Measurements from ENCODE around the gene NRROS.

Gene NRROS

DNA sequence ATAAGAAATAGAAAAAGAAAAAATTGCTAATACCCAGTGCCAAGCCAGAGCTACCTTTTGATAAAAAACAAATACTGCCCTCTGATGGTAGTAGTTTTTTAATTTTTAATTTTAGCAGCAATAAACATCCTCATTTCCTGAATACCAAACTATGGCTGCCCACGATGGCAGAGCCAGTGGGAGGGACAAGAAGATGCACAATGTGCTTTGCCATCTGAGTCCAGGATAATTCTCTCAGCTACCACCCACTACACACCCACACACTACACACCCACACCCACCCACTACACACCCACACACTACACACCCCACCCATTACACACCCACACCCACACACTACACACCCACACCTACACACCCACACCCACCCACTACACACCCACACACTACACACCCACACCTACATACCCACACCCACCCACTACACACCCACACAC is 54.7 kb downstream of the NRROS start:
- Histone ChIP-seq H3K18ac (ENCODE audit: low read length) (no peak overlapping the region), H3K4me3 (ENCODE audit: low read depth, low read length) (no peak overlapping the region), H2AK5ac (ENCODE audit: low read length) (no peak overlapping the region), H2BK5ac (ENCODE audit: low read depth, low read length, poor library complexity) (no peak overlapping the region), H3K4me1 (ENCODE audit: control insufficient read depth in 1 of 2, insufficient read depth in 2 of 2, low read length in 2 of 2) (no peaks in the 10 kb centered on the region), H3K4me2 (ENCODE audit: low read length) (no peak overlapping the region), H3K23ac (ENCODE audit: low read length) (no peak overlapping the region), H3K36me3 (ENCODE audit: control insufficient read depth in 1 of 2, insufficient read depth in 2 of 2, low read length in 2 of 2) (no peaks in the 10 kb centered on the region), H3K9me3 (ENCODE audit: insufficient read depth, low read depth, low read length) (peaks cover 7% of the 10 kb centered on the region), H3K14ac (ENCODE audit: low read length) (no peak overlapping the region), H3K79me2 (ENCODE audit: control insufficient read depth, insufficient read depth, low read length, poor library complexity) (no peaks in the 10 kb centered on the region), H4K8ac (ENCODE audit: low read depth, low read length) (no peak overlapping the region), H4K12ac (ENCODE audit: low read depth, low read length) (no peak overlapping the region), H3K9ac (ENCODE audit: low read length) (no peak overlapping the region), H3K27ac (ENCODE audit: low read depth, low read length) (no peak overlapping the region), H2AFZ (ENCODE audit: insufficient read depth, low read length, poor library complexity) (no peak overlapping the region), H3K27me3 (ENCODE audit: insufficient read depth, low read length) (no peaks in the 10 kb centered on the region), H2BK12ac (ENCODE audit: low read length) (no peak overlapping the region), H3K79me1 (ENCODE audit: low read length) (no peaks in the 10 kb centered on the region), H4K91ac (ENCODE audit: low read depth, low read length) (no peak overlapping the region), H3K4ac (ENCODE audit: low read depth, low read length) (no peak overlapping the region), H2BK120ac (ENCODE audit: insufficient read depth, low read length, poor library complexity) (no peak overlapping the region)
- DNase-seq = no peak
- no CpG with 5 or more reads among the region's 1 CpG for WGBS (ENCODE audit: extremely low coverage, insufficient coverage, insufficient read length)

DNA sequence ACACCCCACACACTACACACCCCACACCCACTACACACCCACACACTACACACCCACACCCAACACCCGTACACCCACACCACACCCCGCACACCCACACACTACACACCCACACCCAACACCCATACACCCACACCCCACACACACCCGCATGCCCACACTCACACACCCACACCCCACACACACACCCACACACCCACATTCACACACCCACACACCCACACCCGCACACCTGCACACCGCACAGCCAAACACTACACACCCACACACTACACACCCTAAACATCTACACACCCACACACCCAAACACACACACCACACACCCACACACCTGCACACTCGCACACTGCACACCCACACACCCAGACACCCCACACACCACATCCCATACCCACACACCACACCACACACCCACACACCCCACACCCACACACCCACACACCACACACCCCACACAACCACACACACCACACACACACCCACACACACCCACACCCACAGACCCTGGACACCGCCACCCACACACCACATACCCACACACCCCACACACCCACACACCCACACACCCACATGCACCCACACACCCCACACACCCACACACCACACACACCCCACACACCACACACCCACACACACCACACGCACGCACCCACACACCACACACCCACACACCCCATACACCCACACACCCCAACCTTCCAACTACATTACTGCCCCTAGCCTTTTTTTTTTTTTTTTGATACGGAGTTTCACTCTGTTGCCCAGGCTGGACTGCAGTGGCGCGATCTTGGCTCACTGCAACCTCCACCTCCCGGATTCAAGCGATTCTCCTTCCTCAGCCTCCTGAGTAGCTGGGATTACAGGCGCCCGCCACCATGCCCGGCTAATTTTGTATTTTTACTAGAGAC is 55.7 kb downstream of the NRROS start:
- Histone ChIP-seq H4K12ac (ENCODE audit: low read depth, low read length) (no peak overlapping the region), H3K4ac (ENCODE audit: low read depth, low read length) (no peak overlapping the region), H2BK5ac (ENCODE audit: low read depth, low read length, poor library complexity) (no peak overlapping the region), H3K9me3 (ENCODE audit: insufficient read depth, low read depth, low read length) (peaks cover 7% of the 10 kb centered on the region), H2AFZ (ENCODE audit: insufficient read depth, low read length, poor library complexity) (no peak overlapping the region), H3K36me3 (ENCODE audit: control insufficient read depth in 1 of 2, insufficient read depth in 2 of 2, low read length in 2 of 2) (no peaks in the 10 kb centered on the region), H3K79me2 (ENCODE audit: control insufficient read depth, insufficient read depth, low read length, poor library complexity) (no peaks in the 10 kb centered on the region), H4K8ac (ENCODE audit: low read depth, low read length) (no peak overlapping the region), H2BK120ac (ENCODE audit: insufficient read depth, low read length, poor library complexity) (no peak overlapping the region), H4K91ac (ENCODE audit: low read depth, low read length) (no peak overlapping the region), H2BK12ac (ENCODE audit: low read length) (no peak overlapping the region), H3K27me3 (ENCODE audit: insufficient read depth, low read length) (no peaks in the 10 kb centered on the region), H3K23ac (ENCODE audit: low read length) (no peak overlapping the region), H2AK5ac (ENCODE audit: low read length) (no peak overlapping the region), H3K27ac (ENCODE audit: low read depth, low read length) (no peak overlapping the region), H3K4me3 (ENCODE audit: low read depth, low read length) (peak overlapping the region; percentile 61), H3K4me2 (ENCODE audit: low read length) (no peak overlapping the region), H3K18ac (ENCODE audit: low read length) (no peak overlapping the region), H3K14ac (ENCODE audit: low read length) (no peak overlapping the region), H3K9ac (ENCODE audit: low read length) (no peak overlapping the region), H3K4me1 (ENCODE audit: control insufficient read depth in 1 of 2, insufficient read depth in 2 of 2, low read length in 2 of 2) (peaks cover 0 to 1% of the 10 kb centered on the region in 2 experiments), H3K79me1 (ENCODE audit: low read length) (no peaks in the 10 kb centered on the region)
- no peak for DNase-seq
- 100% methylated on average over 3 of the region's 17 CpGs for WGBS (ENCODE audit: extremely low coverage, insufficient coverage, insufficient read length)

DNA sequence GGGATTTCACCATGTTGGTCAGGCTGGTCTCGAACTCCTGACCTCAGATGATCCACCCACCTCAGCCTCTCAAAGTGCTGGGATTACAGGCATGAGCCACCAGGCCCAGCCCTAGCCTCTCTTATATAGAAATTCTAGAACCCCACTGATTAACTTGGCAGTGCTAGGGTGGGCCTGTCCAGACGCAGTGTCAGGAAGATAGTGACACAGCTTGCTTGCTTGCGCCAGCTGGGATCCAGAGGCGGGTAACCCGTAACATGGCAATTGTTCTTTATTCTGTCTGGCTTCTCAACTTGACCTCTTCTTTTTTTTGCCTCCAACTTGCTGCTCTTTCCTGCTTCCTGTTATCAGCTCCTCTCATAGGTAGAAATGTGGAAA is 56.3 kb downstream of the NRROS start:
- WGBS (ENCODE audit: extremely low coverage, insufficient coverage, insufficient read length) = no CpG with 5 or more reads among the region's 5 CpGs
- peaks cover 0 to 1% of the 10 kb centered on the region in 2 experiments for H3K4me1 ChIP-seq (ENCODE audit: control insufficient read depth in 1 of 2, insufficient read depth in 2 of 2, low read length in 2 of 2)

DNA sequence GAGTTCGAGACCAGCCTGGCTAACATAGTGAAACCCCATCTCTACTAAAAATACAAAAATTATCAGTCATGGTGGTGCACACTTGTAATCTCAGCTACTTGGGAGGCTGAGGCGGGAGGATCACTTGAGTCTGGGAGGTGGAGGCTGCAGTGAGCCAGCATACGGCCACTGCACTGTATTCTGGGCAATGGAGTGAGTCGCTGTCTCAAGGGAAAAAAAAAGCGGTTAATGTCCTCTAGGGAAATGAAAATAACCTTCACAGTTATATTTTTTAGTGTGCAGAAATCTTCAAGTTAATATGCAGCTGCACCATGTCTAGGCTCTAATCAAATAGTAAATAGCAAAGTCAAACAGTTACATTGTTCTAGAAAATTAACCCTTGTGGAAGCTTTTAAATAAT is 57.8 kb downstream of the NRROS start:
- H2BK5ac ChIP-seq (ENCODE audit: low read depth, low read length, poor library complexity) = no peak overlapping the region
- no peaks in the 10 kb centered on the region for H3K27me3 ChIP-seq (ENCODE audit: insufficient read depth, low read length)
- no peak overlapping the region for H3K4ac ChIP-seq (ENCODE audit: low read depth, low read length)
- no peak overlapping the region for H2BK120ac ChIP-seq (ENCODE audit: insufficient read depth, low read length, poor library complexity)
- no CpG with 5 or more reads among the region's 5 CpGs for WGBS (ENCODE audit: extremely low coverage, insufficient coverage, insufficient read length)
- DNase-seq = no peak
- no peak overlapping the region for H2BK12ac ChIP-seq (ENCODE audit: low read length)
- no peak overlapping the region for H3K27ac ChIP-seq (ENCODE audit: low read depth, low read length)
- H3K14ac ChIP-seq (ENCODE audit: low read length) = no peak overlapping the region
- H3K23ac ChIP-seq (ENCODE audit: low read length) = no peak overlapping the region
- no peaks in the 10 kb centered on the region for H3K79me1 ChIP-seq (ENCODE audit: low read length)
- H3K79me2 ChIP-seq (ENCODE audit: control insufficient read depth, insufficient read depth, low read length, poor library complexity) = no peaks in the 10 kb centered on the region
- no peak overlapping the region for H3K4me2 ChIP-seq (ENCODE audit: low read length)
- H3K9ac ChIP-seq (ENCODE audit: low read length) = no peak overlapping the region
- H3K4me3 ChIP-seq (ENCODE audit: low read depth, low read length) = no peak overlapping the region
- H3K9me3 ChIP-seq (ENCODE audit: insufficient read depth, low read depth, low read length) = peaks cover 7% of the 10 kb centered on the region
- no peak overlapping the region for H2AFZ ChIP-seq (ENCODE audit: insufficient read depth, low read length, poor library complexity)
- no peak overlapping the region for H4K8ac ChIP-seq (ENCODE audit: low read depth, low read length)
- H3K36me3 ChIP-seq (ENCODE audit: control insufficient read depth in 1 of 2, insufficient read depth in 2 of 2, low read length in 2 of 2) = no peaks in the 10 kb centered on the region
- peaks cover 0 to 1% of the 10 kb centered on the region in 2 experiments for H3K4me1 ChIP-seq (ENCODE audit: control insufficient read depth in 1 of 2, insufficient read depth in 2 of 2, low read length in 2 of 2)
- no peak overlapping the region for H2AK5ac ChIP-seq (ENCODE audit: low read length)
- H3K18ac ChIP-seq (ENCODE audit: low read length) = no peak overlapping the region
- H4K12ac ChIP-seq (ENCODE audit: low read depth, low read length) = no peak overlapping the region
- no peak overlapping the region for H4K91ac ChIP-seq (ENCODE audit: low read depth, low read length)

More for the DNA sequence above, 56.3 kb downstream of the NRROS start:
- Histone ChIP-seq H3K14ac (ENCODE audit: low read length) (no peak overlapping the region), H4K91ac (ENCODE audit: low read depth, low read length) (no peak overlapping the region), H4K8ac (ENCODE audit: low read depth, low read length) (no peak overlapping the region), H2BK12ac (ENCODE audit: low read length) (no peak overlapping the region), H3K36me3 (ENCODE audit: control insufficient read depth in 1 of 2, insufficient read depth in 2 of 2, low read length in 2 of 2) (no peaks in the 10 kb centered on the region), H2AK5ac (ENCODE audit: low read length) (no peak overlapping the region), H2AFZ (ENCODE audit: insufficient read depth, low read length, poor library complexity) (no peak overlapping the region), H3K79me1 (ENCODE audit: low read length) (no peaks in the 10 kb centered on the region), H2BK120ac (ENCODE audit: insufficient read depth, low read length, poor library complexity) (no peak overlapping the region), H3K23ac (ENCODE audit: low read length) (no peak overlapping the region), H3K79me2 (ENCODE audit: control insufficient read depth, insufficient read depth, low read length, poor library complexity) (no peaks in the 10 kb centered on the region), H3K18ac (ENCODE audit: low read length) (no peak overlapping the region), H3K27ac (ENCODE audit: low read depth, low read length) (no peak overlapping the region), H3K9me3 (ENCODE audit: insufficient read depth, low read depth, low read length) (peaks cover 7% of the 10 kb centered on the region), H3K27me3 (ENCODE audit: insufficient read depth, low read length) (no peaks in the 10 kb centered on the region), H3K4ac (ENCODE audit: low read depth, low read length) (no peak overlapping the region), H4K12ac (ENCODE audit: low read depth, low read length) (no peak overlapping the region), H3K4me2 (ENCODE audit: low read length) (no peak overlapping the region), H2BK5ac (ENCODE audit: low read depth, low read length, poor library complexity) (no peak overlapping the region), H3K4me3 (ENCODE audit: low read depth, low read length) (no peak overlapping the region), H3K9ac (ENCODE audit: low read length) (no peak overlapping the region)
- DNase-seq = no peak

Measured in trophoblast cell (in vitro differentiated cells and primary cell).